Fibroblast of lung (primary cell): ENCODE data around the gene NAV3. TPM values are rescaled to one million over a fixed set of nuclear protein-coding genes. Genes with fewer than 3 reads are reported as not detected.

ENCODE experiments used
- DNase-seq, 2 donors: peaks; one replicate each; pipeline versions ENCODE4 v3.0.0 to v3.0.0-alpha.2; 2010; ENCODE audit warnings: low read depth in 2 of 2
- H2AFZ ChIP-seq: 2 replicates; pipeline ENCODE4 v1.5.1; 2012; ENCODE audit warnings: low read length, control low read depth, inconsistent platforms
- H3K27ac ChIP-seq: 2 replicates; pipeline ENCODE4 v1.5.1; 2011; ENCODE audit warnings: low read length, control low read depth; ENCODE audit not compliant: insufficient read depth
- H3K27me3 ChIP-seq: 2 replicates; pipeline ENCODE4 v1.5.1; 2011; ENCODE audit warnings: mild to moderate bottlenecking, low read length; ENCODE audit not compliant: control insufficient read depth, insufficient read depth
- H3K36me3 ChIP-seq: 2 replicates; pipeline ENCODE4 v1.5.1; 2011; ENCODE audit warnings: low read length; ENCODE audit not compliant: control insufficient read depth, insufficient read depth
- H3K4me1 ChIP-seq: 2 replicates; pipeline ENCODE4 v1.5.1; 2011; ENCODE audit warnings: low read length; ENCODE audit not compliant: control insufficient read depth, insufficient read depth; ENCODE audit errors: extremely low read depth
- H3K4me2 ChIP-seq: 2 replicates; pipeline ENCODE4 v1.5.1; 2011; ENCODE audit warnings: low read length, control low read depth; ENCODE audit not compliant: insufficient read depth; ENCODE audit errors: extremely low read depth
- H3K4me3 ChIP-seq, 4 experiments: fragments of 200-600 bp in 1 of 4; sonication (generic) in 1 of 4; replicated peaks in 1 of 4; 2 replicates each; pipeline ENCODE4 v1.5.1; 2011 to 2016; ENCODE audit warnings: low read length in 4 of 4, low read depth in 3 of 4, mild to moderate bottlenecking in 3 of 4, control low read depth in 2 of 4, inconsistent platforms in 1 of 4, mixed read lengths in 1 of 4; ENCODE audit not compliant: insufficient read depth in 1 of 4; ENCODE audit errors: control extremely low read depth in 1 of 4
- H3K79me2 ChIP-seq: 2 replicates; pipeline ENCODE4 v1.5.1; 2012; ENCODE audit warnings: mild to moderate bottlenecking, low read length, inconsistent platforms; ENCODE audit not compliant: control insufficient read depth, insufficient read depth
- H3K9ac ChIP-seq: 2 replicates; pipeline ENCODE4 v1.5.1; 2011; ENCODE audit warnings: mild to moderate bottlenecking, low read length, control low read depth; ENCODE audit not compliant: insufficient read depth
- H3K9me3 ChIP-seq: 2 replicates; pipeline ENCODE4 v1.5.1; 2012; ENCODE audit warnings: low read depth, low read length; ENCODE audit not compliant: control insufficient read depth, insufficient read depth
- H4K20me1 ChIP-seq: 2 replicates; pipeline ENCODE4 v1.5.1; 2011; ENCODE audit warnings: low read length; ENCODE audit not compliant: control insufficient read depth, insufficient read depth; ENCODE audit errors: extremely low read depth
- CTCF ChIP-seq, 2 donors: IDR thresholded peaks in 1 of 2; conservative IDR thresholded peaks in 1 of 2; 1 replicate in 1 of 2; 2 replicates in 1 of 2; pipeline ENCODE4 v1.5.1; 2011 to 2012; ENCODE audit warnings: low read length in 2 of 2, control low read depth in 1 of 2, inconsistent platforms in 1 of 2, low read depth in 1 of 2, mild to moderate bottlenecking in 1 of 2
- EZH2 ChIP-seq: IDR thresholded peaks from 2 replicates; pipeline ENCODE4 v1.5.1; 2012; ENCODE audit warnings: low read length, control low read depth, mild to moderate bottlenecking; ENCODE audit errors: missing control alignments
- polyA plus RNA-seq, 2 donors: library from polyadenylated mRNA; depleted of rRNA in 1 of 2; stranded (reverse) in 1 of 2; unstranded in 1 of 2; fragments of >200 nt; gene quantifications; 2 replicates each; pipeline ENCODE4 v1.2.1, GENCODE V29; 2011 to 2012; ENCODE audit warnings: missing spikeins in 1 of 2
- total RNA-seq: library from RNA; depleted of rRNA; stranded (reverse); fragments of >200 nt; gene quantifications from 2 replicates; pipeline ENCODE4 v1.2.1, GENCODE V29; 2014

Gene NAV3
- total and polyA plus RNA-seq, 2 donors (not counting 1 experiment from before 2014, with no cell fraction given): 30.8 to 60.6 TPM

- no peak overlapping the region for H2AFZ ChIP-seq
- H3K4me2 ChIP-seq: no peak overlapping the region
- H3K27me3 ChIP-seq: no peaks in the 10 kb centered on the region
- H4K20me1 ChIP-seq: no peaks in the 10 kb centered on the region
- no peak for DNase-seq
- no peaks in the 10 kb centered on the region for H3K36me3 ChIP-seq
- TF ChIP-seq EZH2 (no peak), CTCF (conservative IDR thresholded peaks at IDR 0.05 in 1 of 2, IDR thresholded peaks at IDR 0.05 in 1 of 2; ENCODE audit: low read depth in 1 of 2, low read length in 2 of 2) (peak in 1 of 2 donors; percentile 15)
- H3K4me1 ChIP-seq: no peaks in the 10 kb centered on the region
- no peak overlapping the region for H3K4me3 ChIP-seq
- no peak overlapping the region for H3K27ac ChIP-seq
- H3K79me2 ChIP-seq: no peaks in the 10 kb centered on the region
- no peaks in the 10 kb centered on the region for H3K9me3 ChIP-seq
- no peak overlapping the region for H3K9ac ChIP-seq
These were observed 101.5 kb downstream of the NAV3 start for GRCh38 chr12:77932216-77932615.

GRCh38 chr12:77938301-77938700, 107.6 kb downstream of the NAV3 start:
- Histone ChIP-seq H3K36me3 (no peaks in the 10 kb centered on the region), H3K79me2 (peaks cover 20% of the 10 kb centered on the region), H3K27ac (no peak overlapping the region), H3K4me3 (no peak overlapping the region), H3K4me2 (no peak overlapping the region), H3K9me3 (no peaks in the 10 kb centered on the region), H3K4me1 (peaks cover 3% of the 10 kb centered on the region), H3K9ac (no peak overlapping the region), H2AFZ (no peak overlapping the region), H4K20me1 (no peaks in the 10 kb centered on the region), H3K27me3 (no peaks in the 10 kb centered on the region)
- no peak for DNase-seq
- TF ChIP-seq CTCF (conservative IDR thresholded peaks at IDR 0.05 in 1 of 2, IDR thresholded peaks at IDR 0.05 in 1 of 2; ENCODE audit: low read depth in 1 of 2, low read length in 2 of 2) (no peak), EZH2 (no peak)

GRCh38 chr12:77940011-77940423, 109.3 kb downstream of the NAV3 start:
- Histone ChIP-seq H2AFZ (no peak overlapping the region), H3K27me3 (no peaks in the 10 kb centered on the region), H3K4me2 (peak overlapping the region; percentile 87), H3K4me3 (peak overlapping the region; percentile 56 to 68 (median 61)), H4K20me1 (no peaks in the 10 kb centered on the region), H3K9ac (peak overlapping the region; percentile 52), H3K36me3 (no peaks in the 10 kb centered on the region), H3K9me3 (no peaks in the 10 kb centered on the region), H3K27ac (peak overlapping the region; percentile 91), H3K4me1 (peaks cover 5% of the 10 kb centered on the region), H3K79me2 (peaks cover 36% of the 10 kb centered on the region)
- no peak for TF ChIP-seq CTCF (conservative IDR thresholded peaks at IDR 0.05 in 1 of 2, IDR thresholded peaks at IDR 0.05 in 1 of 2; ENCODE audit: low read depth in 1 of 2, low read length in 2 of 2)
- no peak for TF ChIP-seq EZH2
- DNase-seq: peak; percentile 80 to 93
